Brain microvascular endothelial cell (primary cell): ENCODE results near the gene HNRNPK.

ENCODE experiments used
- DNase-seq: peaks from one replicate; pipeline ENCODE4 v3.0.0-alpha.2; 2020
- H3K27ac ChIP-seq: fragments of 250-450 bp; sonication (Bioruptor Pico); 2 replicates; pipeline ENCODE4 v1.5.1; 2020; ENCODE audit warnings: mild to moderate bottlenecking, moderate library complexity
- H3K27me3 ChIP-seq: fragments of 250-450 bp; sonication (Bioruptor Pico); replicated peaks from 2 replicates; pipeline ENCODE4 v1.5.1; 2020; ENCODE audit warnings: mild to moderate bottlenecking
- H3K36me3 ChIP-seq: fragments of 250-450 bp; sonication (Bioruptor Pico); replicated peaks from 2 replicates; pipeline ENCODE4 v1.5.1; 2020; ENCODE audit warnings: mild to moderate bottlenecking
- H3K4me3 ChIP-seq: 2 replicates; pipeline ENCODE4 v1.5.1; 2011; ENCODE audit warnings: low read depth, mild to moderate bottlenecking, control low read depth, low read length, moderate library complexity
- CTCF ChIP-seq: IDR thresholded peaks from 2 replicates; pipeline ENCODE4 v1.5.1; 2011; ENCODE audit warnings: low read depth, mild to moderate bottlenecking, moderate library complexity, low read length, control low read depth, inconsistent platforms; ENCODE audit errors: missing control alignments
- in situ Hi-C: cut with HindIII; loops from 2 replicates; pipeline ENCODE4 v1.10.0; 2017; ENCODE audit warnings: low sequenced_read_pairs, low pct_ligation_motif_present

The HNRNPK gene

GRCh38 chr9:83967073-83967472 lies 12.9 kb downstream of the HNRNPK start:
- peaks cover 57% of the 10 kb centered on the region for H3K36me3 ChIP-seq

GRCh38 chr9:83966209-83966582 lies 13.8 kb downstream of the HNRNPK start:
- no peak for TF ChIP-seq CTCF
- DNase-seq, result no peak
- in situ Hi-C loops, result no loop called here
- no peak overlapping the region for H3K27ac ChIP-seq
- H3K27me3 ChIP-seq, result no peaks in the 10 kb centered on the region
- H3K4me3 ChIP-seq, result no peak overlapping the region
- peaks cover 48% of the 10 kb centered on the region for H3K36me3 ChIP-seq

More at GRCh38 chr9:83967073-83967472, 12.9 kb downstream of the HNRNPK start:
- in situ Hi-C loops, result no loop called here
- TF ChIP-seq CTCF, result no peak
- H3K27ac ChIP-seq, result no peak overlapping the region
- DNase-seq, result no peak
- H3K4me3 ChIP-seq, result no peak overlapping the region
- no peaks in the 10 kb centered on the region for H3K27me3 ChIP-seq

GRCh38 chr9:83965350-83966208 lies 14.4 kb downstream of the HNRNPK start:
- TF ChIP-seq CTCF, result no peak
- H3K27me3 ChIP-seq, result no peaks in the 10 kb centered on the region
- peaks cover 42% of the 10 kb centered on the region for H3K36me3 ChIP-seq
- no peak overlapping the region for H3K4me3 ChIP-seq
- DNase-seq, result no peak
- H3K27ac ChIP-seq, result no peak overlapping the region
- in situ Hi-C loops, result no loop called here

- no peak overlapping the region for H3K27ac ChIP-seq
- peaks cover 36% of the 10 kb centered on the region for H3K36me3 ChIP-seq
- TF ChIP-seq CTCF, result no peak
- in situ Hi-C loops, result no loop called here
- DNase-seq, result no peak
- H3K4me3 ChIP-seq, result no peak overlapping the region
- H3K27me3 ChIP-seq, result no peaks in the 10 kb centered on the region
These were observed 15.1 kb downstream of the HNRNPK start for GRCh38 chr9:83964973-83965349.

GRCh38 chr9:83962165-83962564 lies 17.9 kb downstream of the HNRNPK start:
- in situ Hi-C loops, result no loop called here
- H3K27ac ChIP-seq, result no peak overlapping the region

More at GRCh38 chr9:83962165-83962564, 17.9 kb downstream of the HNRNPK start:
- no peak for TF ChIP-seq CTCF
- no peak for DNase-seq
- peaks cover 11% of the 10 kb centered on the region for H3K36me3 ChIP-seq
- H3K27me3 ChIP-seq, result no peaks in the 10 kb centered on the region
- no peak overlapping the region for H3K4me3 ChIP-seq
